NCI-H1105 treated with DMSO at 0.1 percent for 48 hours (cell line): Measurements from ENCODE around the gene TTC28.
"Not testable (repeated sequence)": the region's sequence is repeated elsewhere in the genome, so short reads cannot be mapped to it uniquely, and the experiment has no call there.

Experiments
- DNase-seq: peaks from one replicate; lab custom pipeline; 2025; lab: John Stamatoyannopoulos, UW

The TTC28 gene

GRCh38 chr22:28183078-28183860, 496.4 kb downstream of the TTC28 start:
- DNase-seq: peak; percentile 62

GRCh38 chr22:28180804-28181731, 498.6 kb downstream of the TTC28 start:
- peak; percentile 43 for DNase-seq

- DNase-seq: no peak
Measured at GRCh38 chr22:28179392-28179791, 500.2 kb downstream of the TTC28 start.

DNA sequence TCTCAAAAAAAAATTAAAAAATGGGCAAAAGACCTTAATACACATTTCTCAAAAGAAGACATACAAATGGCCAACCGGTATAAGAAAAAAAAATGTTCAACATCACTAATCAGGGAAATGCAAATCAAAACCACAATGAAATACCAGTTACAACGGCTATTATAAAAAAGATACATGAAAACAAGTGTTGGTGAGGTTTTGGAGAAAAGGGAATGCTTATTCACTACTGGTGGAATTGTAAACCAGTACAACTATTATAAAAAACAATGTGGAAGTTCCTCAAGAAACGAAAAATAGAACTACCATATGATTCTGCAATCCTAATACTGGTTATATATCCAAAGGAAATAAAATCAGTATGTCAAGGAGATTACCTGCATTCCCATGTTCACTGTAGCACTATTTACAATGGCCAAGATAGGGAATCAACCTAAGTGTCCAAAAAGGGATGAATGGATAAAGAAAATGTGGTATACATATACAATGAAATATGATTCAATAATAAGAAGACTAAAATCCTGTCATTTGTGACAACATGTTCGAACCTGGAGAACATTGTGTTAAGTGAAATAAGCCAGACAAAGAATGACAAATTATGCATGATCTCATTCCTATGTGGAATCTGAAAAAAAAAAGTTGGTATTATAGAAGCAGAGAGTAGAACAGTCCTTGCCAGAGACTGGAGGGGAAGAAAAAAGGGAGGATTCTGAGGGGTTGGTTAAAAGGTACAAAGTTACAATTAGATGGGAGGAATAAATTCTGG, 503.7 kb downstream of the TTC28 start:
- DNase-seq: no peak

- DNase-seq: no peak
Measured at GRCh38 chr22:28174509-28174908, 505.1 kb downstream of the TTC28 start.

DNA sequence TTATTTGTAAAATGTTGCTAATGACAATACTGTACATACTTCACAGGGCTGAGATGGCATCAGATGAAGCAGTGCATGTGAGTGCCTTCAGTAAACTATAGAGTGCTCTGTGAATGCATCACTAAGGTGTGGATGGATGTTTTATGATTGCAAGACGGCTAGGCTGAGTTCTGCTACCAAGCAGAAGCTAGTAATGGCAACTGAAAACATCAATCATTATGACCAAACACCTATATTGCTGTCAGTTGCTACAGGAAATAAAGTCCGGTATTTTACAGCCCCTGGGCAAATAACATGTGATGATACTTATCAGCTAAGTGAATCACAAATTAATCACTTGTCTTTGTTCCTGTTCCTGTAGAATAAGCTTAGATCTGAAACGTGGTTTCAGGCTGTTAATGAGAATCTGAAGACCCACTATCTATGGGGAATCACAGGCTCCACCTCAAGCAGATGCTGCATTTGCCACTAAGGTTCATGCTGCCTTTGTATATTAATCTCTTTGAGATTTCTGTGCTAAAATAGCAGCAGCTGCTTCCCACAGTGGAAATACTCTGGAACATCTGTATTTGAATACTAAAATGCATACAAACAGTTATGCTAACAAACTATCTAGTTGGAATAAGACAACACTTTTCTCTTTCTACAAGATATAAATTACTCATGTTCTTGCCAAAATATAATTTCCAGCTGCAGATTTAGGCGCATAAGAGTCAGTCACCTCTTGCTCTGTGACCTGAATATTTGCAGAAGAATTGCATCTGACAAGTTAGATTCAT, 506.6 kb downstream of the TTC28 start:
- DNase-seq: peak; percentile 53

DNA sequence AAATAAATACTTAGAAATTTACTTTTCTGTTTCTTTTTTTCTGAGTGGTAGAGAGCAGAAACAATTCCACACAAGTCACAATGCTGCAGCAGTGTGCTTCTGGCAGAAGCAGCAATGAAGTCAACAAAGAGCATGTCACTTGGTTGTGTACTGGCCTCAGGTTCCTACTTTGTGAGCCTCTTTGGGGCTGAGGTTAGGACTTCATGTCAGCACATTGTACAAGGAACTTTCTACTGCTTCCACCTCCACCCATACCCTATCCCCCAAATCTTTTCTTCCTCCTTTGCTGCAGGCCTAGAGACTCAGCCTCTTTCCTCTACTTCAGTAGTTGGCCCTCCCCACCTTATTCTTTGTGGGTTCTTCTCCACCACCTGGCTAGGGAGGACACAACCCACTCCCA, 507.9 kb downstream of the TTC28 start:
- no peak for DNase-seq

GRCh38 chr22:28171115-28171514, 508.5 kb downstream of the TTC28 start:
- no peak for DNase-seq

DNA sequence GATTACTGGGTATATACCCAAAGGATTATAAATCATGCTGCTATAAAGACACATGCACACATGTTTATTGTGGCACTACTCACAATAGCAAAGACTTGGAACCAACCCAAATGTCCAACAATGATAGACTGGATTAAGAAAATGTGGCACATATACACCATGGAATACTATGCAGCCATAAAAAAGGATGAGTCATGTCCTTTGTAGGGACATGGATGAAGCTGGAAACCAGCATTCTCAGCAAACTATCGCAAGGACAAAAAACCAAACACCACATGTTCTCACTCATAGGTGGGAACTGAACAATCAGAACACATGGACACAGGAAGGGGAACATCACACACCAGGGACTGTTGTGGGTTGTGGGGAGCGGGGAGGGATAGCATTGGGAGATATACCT, 510.3 kb downstream of the TTC28 start:
- DNase-seq: not testable (repeated sequence)

- no peak for DNase-seq
Measured at GRCh38 chr22:28155808-28156207, 523.8 kb downstream of the TTC28 start.

DNA sequence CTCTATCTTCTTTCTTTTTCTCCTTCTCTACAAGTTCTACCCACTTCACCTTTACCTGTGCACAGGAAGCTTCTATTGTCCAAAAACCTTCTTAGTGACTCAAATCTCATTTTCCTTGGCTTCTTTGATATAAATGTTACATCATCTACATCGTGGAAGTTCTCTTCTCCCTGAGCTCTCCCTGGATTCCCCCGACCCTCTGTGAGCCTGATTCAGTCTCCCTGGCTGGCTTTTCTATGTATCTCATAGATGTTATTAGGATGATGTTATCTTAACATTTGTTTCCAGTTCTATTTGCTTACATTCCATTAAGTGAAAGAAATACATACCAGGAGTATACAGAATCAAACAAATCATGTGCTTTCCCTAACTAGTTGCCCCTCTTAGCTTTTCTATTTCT, 524.8 kb downstream of the TTC28 start:
- no peak for DNase-seq

DNA sequence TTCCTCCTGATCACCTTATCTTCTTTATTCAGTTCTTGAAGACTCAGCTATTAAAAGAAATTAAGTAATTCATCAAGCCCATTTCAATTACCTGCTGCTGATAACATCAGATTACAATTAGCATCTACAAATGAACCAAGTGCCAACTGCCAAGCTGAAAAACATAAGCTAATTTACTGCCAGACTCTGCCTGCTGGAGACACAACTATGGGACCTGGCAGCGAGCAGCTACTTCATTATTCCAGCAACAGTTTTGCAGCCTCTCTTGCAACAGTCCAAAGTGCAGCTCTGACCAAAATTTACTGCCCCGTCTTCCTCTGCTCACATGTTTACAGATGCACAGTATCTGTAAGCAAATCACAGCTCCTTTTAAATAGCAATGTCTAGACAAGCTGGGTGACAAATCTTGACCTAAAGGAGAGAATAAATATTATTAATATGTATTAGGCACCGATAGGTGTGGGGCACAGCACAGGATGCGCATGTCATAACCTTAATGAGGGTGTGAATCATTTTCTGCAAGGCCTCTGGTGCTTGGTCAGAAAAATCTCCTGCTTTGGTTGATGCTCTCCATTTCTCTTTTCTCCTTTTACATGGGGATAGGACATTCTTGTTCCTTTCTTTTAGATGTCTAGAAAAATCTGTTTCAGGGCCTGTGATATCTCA, 528.4 kb downstream of the TTC28 start:
- peak; percentile 77 for DNase-seq

GRCh38 chr22:28148816-28149465, 530.7 kb downstream of the TTC28 start:
- DNase-seq: no peak

DNA sequence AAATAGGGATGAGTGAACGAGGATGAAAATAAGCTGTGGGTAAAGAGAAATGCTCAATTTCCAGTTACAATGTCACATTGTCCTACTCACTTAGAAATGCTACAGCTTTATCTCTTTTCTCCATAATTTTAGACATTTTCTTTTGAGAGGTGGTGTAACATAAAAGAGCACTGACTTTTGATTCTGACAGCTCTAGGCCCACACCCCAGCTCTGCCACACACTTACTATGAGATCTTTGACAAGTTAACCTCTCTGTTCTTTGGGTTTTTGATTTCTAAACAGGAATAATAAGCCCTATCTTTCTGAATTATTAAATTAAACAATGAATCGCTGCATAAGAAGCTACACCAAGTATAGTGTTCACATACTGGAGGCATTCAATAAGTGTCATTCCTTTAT, 532.2 kb downstream of the TTC28 start:
- no peak for DNase-seq

- DNase-seq: peak; percentile 41
Measured at GRCh38 chr22:28146401-28147314, 533.0 kb downstream of the TTC28 start.

DNA sequence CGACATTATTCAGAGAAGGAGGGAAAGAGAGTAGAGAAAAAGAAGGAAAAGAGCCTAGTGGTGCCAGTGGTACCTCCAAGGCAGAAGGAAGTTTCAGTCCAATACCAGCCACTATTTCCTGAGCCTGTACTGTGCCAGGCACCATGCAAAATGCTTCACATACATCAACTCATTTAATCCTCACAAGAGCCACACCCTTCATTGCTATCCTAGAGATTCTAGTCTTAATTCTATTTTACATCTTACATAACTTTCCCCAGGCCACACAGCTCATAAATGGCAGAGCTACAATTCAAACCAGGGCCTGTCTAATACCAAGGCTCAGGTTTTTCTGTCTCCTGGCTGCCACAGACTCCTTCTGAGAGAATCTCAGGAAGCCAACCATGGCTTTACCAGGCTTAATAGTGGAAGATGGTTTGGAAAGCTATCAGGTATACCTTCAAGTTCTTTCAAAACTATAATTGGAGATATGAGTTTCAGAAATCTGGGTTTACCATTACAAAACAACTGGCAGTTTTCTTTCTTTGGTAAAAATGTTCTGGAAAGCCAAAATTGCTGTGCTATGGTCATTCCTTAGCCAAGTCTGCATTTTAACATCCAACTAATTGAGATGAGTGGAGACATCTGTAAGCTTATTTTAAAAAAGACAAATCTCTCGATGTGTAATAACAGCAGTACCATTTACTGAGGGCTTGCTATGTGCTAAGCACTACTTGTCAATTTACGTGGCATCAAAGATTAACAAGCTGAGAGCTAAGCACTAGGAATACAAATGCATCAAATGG, 535.5 kb downstream of the TTC28 start:
- no peak for DNase-seq

DNA sequence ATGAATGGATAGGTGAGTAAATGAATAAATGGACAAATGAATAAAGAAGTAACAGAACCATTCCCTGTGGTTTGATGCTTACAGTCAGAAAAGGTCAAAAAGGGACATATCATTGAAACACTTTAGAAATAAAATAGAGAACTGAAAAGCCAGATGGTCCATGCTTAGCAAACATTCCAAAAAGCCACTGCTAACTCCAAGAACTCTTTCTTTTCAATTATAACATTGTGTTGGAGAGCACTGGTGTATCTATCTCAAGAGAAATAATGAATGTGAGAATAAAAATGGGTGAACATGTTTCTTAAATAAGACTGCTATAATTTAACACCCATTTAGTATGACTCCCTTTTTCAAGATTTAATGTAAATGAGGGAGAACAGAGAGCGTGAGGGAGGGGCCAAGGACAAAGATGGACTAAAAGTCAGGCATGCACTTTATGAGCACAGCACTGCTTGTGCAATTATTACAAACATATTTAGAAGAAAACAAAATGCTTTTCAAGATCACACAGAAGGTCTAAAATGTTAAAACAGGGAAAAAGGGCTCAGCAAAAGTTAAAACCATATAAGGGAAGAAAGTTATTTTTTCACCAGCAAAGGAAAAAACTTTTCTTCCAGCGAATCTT, 536.3 kb downstream of the TTC28 start:
- no peak for DNase-seq

- DNase-seq: no peak
Measured at GRCh38 chr22:28142361-28142961, 537.2 kb downstream of the TTC28 start.
